ENCODE measurements around the gene PARL. TPM values are rescaled to one million over a fixed set of nuclear protein-coding genes. Genes with fewer than 3 reads are reported as not detected.

The PARL gene
- total and polyA plus RNA-seq, 9 of the 15 experiments (the other 6 are each of a cell fraction or from before 2014, with no cell fraction given) = 39.5 to 82.4 (median 57.4) TPM

- TF ChIP-seq HMG20A (CRISPR knock-in tag; conservative IDR thresholded peaks at IDR 0.05) (no peak), DIDO1 (tag; IDR thresholded peaks at IDR 0.05; ENCODE audit: low read depth) (no peak), FOXJ2 (tag; IDR thresholded peaks at IDR 0.05) (no peak), MTA1 (IDR thresholded peaks at IDR 0.05; ENCODE audit: borderline replicate concordance) (no peak), PHF8 (IDR thresholded peaks at IDR 0.05; ENCODE audit: borderline replicate concordance, low read length) (no peak), ARID3A (IDR thresholded peaks at IDR 0.05; ENCODE audit: borderline replicate concordance, low read depth, low read length) (no peak), CHAMP1 (IDR thresholded peaks at IDR 0.05) (no peak), FOXP1 (CRISPR knock-in tag; IDR thresholded peaks at IDR 0.05) (no peak), SREBF1 (IDR thresholded peaks at IDR 0.05; ENCODE audit: borderline replicate concordance, low read depth, low read length) (no peak), FOXJ3 (CRISPR knock-in tag; IDR thresholded peaks at IDR 0.05) (no peak), U2AF2 (optimal IDR thresholded peaks at IDR 0.05; ENCODE audit: low read depth, low read length) (no peak), BRD4 (IDR thresholded peaks at IDR 0.05) (no peak), FOXK1 (CRISPR knock-in tag; IDR thresholded peaks at IDR 0.05; ENCODE audit: borderline replicate concordance) (0 out of 2 replicates have a peak, but pooled peaks have one; percentile 53), SP1 (CRISPR knock-in tag; IDR thresholded peaks at IDR 0.05) (0 out of 2 replicates have a peak, but pooled peaks have one; percentile 34), XRCC5 (IDR thresholded peaks at IDR 0.05; ENCODE audit: low read depth, low read length) (no peak), ZBTB17 (CRISPR knock-in tag; IDR thresholded peaks at IDR 0.05) (no peak), TCF3 (CRISPR knock-in tag; IDR thresholded peaks at IDR 0.05) (peak; percentile 59; the same call in 1 of the 2 replicates), CHCHD3 (CRISPR knock-in tag; IDR thresholded peaks at IDR 0.05) (no peak), ZBTB33 (CRISPR knock-in tag; IDR thresholded peaks at IDR 0.05) (0 out of 2 replicates have a peak, but pooled peaks have one; percentile 47), NCOA1 (IDR thresholded peaks at IDR 0.05; ENCODE audit: low read depth) (no peak), MCM2 (IDR thresholded peaks at IDR 0.05; ENCODE audit: low read depth) (no peak), RBM39 (optimal IDR thresholded peaks at IDR 0.05; ENCODE audit: low read depth, low read length) (no peak), NR0B1 (IDR thresholded peaks at IDR 0.05; ENCODE audit: partially characterized antibody) (no peak)
Observed at GRCh38 chr3:183878071-183878470, 6.6 kb downstream of the PARL start (continued).
